Head of caudate nucleus (tissue), 42 donors: Measurements from ENCODE around the gene NCDN.

Experiments
- DNase-seq, 42 donors: peaks; one replicate each; pipeline versions ENCODE4 v3.0.0 to v3.0.0-alpha.2; 2020 to 2021; ENCODE audit warnings: mixed read lengths in 7 of 42
- intact Hi-C: fragments of 100-400 bp; cut with DNase I; formaldehyde crosslinking; loops from one replicate; pipeline ENCODE4 v1.15.0; 2022

The NCDN gene

DNA sequence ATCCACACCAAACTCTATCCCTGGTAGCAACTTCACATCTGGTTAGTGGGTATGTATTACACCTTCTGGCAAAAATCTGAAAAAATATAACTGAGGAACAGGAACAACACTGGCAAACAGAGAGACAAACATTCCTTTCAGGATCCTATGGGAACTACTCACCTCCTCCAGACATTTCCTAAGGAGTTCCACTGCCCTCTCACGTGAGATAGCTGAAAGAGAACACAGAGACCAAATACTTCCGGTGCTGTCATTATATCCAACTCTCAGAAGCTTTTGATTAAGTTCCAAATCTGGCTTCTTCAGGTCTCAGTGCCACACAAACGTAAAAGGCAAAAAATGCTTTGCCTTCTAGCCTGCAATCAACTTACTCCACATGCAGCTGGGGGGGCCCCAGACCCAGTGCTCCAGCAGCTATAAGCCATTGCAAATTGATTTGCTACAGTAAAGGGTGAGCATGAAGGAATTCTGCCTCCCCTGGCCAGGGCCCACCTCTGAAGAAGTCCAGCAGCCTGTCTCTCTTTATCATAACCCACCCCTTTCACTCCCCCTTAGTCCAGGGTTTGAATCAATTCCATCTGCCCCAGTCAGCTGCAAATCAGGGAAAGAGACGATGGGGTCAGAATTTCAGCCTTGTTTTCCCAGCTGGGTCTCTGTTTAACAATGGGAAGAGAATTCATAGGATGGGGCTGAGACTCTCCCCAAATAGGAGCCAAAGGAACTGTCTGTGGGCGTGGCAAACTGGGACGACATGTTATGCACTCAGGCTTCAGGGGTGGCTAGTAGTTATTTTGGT lies 47.7 kb downstream of the NCDN start:
- DNase-seq: no peak

DNA sequence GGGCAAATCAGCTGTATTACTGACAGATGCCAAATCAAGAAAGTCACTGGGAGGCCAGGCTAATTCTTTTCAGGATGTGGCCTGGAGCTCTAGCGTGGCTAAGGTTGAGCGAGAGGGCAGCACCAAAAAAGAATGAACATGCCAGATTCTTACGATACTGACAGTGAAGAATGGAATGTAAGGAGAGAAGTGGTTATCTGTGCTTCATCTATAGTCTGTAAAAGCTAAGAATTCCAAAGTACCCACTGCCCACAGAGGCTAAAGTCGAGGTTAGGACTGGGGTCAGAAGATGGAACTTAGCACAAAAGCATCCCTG lies 48.2 kb downstream of the NCDN start:
- no peak for DNase-seq
- intact Hi-C loops: no loop called here

More for the DNA sequence above, 47.7 kb downstream of the NCDN start:
- intact Hi-C loops: no loop called here

DNA sequence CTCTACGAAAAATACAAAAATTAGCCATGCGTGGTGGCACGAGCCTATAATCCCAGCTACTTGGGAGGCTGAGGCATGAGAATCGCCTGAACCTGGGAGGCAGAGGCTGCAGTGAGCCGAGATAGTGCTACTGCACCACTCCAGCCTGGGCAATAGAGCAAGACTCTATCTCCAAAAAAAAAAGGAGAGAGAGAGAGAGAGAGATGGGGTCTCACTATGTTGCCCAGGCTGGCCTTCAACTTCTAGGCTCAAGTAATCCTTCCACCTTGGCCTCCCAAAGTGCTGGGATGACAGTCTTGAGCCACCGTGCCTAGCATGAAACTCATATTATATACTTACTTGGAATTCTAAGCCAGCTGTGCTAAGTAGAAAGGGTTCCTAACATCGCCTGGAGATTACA lies 54.1 kb downstream of the NCDN start:
- intact Hi-C loops: no loop called here
- no peak for DNase-seq

DNA sequence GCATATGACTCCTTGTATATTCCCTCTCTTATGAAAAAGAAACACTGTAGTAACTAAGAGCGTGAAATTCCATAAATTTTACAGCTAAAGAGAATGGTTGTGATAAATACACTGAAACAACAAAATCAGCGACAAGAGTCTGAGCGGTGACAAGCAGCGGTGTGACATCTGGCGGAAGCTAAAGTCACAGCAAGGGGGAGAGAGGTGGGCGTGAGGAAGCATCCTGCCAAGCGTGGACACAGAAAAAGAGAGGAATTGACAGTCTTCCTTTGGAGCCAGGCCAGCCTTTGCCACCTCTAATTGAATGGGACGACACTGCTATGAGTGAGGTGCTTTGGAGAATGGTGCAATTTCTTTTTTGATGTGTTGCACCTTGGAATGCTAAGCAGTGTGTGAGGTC lies 57.8 kb downstream of the NCDN start:
- intact Hi-C loops: no loop called here
- no peak for DNase-seq
